ENCODE data around the gene FRMPD4.

Gene FRMPD4

DNA sequence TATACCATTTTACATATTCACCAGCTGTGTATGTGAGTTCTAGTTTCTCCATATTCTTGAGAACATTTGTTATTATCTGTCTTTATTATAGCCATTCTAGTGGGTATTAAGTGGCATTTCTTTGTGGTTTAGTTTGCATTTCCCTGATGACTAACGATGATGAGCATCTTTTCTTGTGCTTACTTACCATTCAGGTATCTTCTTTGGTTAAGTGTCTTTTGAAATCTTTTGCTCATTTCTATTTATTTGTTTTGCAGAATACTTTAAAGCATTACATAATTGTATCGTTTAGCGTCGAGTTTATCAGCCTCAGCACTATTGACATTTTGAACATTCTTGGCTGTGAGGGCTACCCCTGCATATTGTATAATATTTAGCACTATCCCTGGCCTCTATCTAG is 85.4 kb downstream of the FRMPD4 start:
- DNase-seq = no peak

DNA sequence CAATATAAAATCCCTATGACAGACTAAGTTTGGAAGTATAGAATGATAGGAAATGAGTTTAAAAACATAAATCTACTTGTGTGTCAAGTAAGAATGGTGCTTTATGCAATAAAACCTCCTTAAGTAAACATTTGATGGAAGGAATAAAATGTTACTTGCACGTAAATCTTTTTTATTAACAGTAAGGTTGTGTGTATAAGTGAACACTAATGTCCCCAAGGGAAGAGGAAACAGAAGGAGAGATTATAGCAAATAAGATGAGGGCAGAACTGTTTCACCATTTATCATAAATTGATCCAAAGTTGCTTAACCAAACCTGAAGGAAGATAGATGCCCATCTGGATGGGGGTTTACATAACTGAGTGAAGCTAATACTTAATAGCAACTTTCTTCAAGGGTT is 86.8 kb downstream of the FRMPD4 start:
- no peak for DNase-seq

DNA sequence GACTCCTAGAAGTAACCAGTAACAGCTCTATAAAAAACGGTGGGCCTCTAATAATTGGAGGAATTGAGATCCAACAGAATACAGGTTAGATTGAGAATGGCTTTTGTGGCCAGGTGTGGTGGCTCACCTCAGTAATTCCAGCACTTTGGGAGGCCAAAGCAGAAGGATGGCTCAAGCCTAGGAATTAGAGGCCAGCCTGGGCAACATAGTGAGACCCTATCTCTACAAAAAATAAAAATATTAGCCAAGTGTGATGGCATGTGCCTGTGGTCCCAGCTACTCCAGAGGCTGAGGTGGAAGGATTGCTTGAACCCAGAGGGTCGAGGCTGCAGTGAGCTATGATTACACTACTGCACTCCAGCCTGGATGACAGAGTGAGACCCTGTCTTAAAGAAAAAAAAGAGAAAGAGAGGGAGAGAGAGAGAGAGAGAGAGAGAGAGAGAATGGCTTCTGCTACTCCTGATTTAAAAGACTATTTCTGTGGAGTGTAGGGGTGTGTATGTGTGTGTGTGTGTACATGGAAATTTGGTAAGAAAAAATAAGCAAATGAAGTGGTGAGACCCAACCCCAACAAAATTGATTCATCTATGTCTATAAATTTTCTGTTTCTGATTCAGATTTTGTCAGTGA is 89.3 kb downstream of the FRMPD4 start:
- DNase-seq = no peak

GRCh38 chrX:12228862-12229261 is 90.6 kb downstream of the FRMPD4 start:
- DNase-seq = no peak

GRCh38 chrX:12229986-12230385 is 91.7 kb downstream of the FRMPD4 start:
- DNase-seq = no peak

GRCh38 chrX:12234534-12235329 is 96.5 kb downstream of the FRMPD4 start:
- no peak for DNase-seq

DNA sequence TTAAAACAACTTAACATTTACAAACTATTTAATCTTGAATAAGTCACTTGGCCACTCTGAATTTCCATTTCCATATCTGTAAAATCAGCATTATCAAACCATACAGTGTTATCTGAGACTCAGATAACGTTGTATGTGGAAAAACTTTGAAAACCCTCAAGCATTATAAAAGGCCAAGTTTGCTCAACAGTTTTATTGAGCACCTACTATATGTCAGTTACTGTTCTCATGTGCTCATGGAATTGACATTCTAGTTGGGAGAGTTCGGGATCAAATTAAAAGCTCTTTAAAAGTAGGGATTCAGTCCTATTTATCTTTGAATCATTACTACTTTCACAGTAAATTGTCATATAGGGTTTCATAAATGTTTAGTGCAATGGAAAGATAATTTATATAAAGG is 97.9 kb downstream of the FRMPD4 start:
- no peak for DNase-seq

GRCh38 chrX:12237131-12237530 is 98.9 kb downstream of the FRMPD4 start:
- DNase-seq = no peak

GRCh38 chrX:12237771-12238170 is 99.5 kb downstream of the FRMPD4 start:
- no peak for DNase-seq

DNA sequence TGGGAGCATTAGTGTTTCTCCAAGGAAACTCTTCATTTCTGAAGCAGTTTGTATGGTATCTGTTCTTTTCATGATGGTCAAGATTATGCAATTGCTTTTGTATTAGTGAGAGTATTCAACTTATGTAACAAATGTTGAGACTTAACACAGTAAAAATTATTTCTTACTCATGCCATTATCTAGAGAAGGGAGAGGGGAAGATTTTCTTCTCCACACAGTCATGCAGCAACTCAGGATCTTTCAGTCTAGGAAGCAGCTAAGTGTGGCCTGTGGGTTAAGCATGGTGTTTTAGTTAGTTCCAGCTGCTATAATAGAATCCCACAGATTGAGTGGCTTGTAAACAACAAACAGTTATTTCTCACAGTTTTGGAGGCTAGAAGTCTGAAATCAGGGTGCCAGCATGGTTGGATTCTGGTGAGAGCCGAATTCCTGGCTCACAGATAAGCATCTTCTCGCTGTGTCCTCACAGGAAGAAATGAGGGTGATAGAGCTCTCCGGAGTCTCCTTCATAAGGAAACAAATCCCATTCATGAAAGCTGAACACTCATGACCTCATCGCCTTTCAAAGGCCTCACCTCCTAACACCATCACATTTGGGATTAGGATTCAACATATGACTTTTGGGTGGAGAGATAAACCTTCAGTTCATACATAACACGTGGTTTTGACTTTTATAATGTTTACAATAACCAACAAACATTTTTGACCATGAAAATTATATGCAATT is 101.2 kb downstream of the FRMPD4 start:
- DNase-seq = no peak

DNA sequence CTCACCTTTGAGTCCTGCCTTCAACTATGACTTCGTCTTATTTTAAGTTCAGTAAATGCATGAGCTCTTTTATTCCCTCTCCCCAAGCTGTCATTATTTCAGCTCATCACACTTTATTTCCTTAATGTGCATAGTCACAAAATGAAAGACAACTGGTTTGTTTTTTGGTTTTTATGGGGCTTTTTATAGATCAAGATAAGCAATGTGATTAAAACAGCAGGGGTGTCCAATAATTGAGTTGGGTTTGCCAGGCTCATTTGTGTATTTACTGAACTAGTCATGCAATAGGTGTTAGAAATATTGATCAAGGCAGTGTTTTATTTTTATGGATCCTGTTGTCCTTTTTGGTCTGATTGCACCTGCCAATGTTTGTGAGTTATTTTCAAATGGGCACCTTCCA is 102.2 kb downstream of the FRMPD4 start:
- no peak for DNase-seq

DNA sequence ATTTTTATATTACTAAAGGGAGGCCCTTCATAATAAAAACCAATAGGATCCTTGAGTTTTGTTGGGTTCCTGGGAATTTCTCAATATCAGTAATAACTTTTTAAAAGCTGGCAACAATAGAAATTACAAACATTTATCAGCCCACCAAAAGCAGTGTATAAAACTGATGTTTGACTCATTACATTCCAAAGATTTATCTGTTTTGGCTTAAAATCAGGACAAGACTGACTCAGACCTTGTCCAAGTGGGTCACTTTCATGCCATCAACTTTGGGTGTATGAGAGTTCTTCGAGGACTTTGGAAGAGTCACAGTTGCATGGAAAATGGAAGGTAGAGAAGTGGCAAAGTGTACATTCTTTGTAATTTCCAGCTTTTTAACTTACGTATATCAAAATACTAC is 102.8 kb downstream of the FRMPD4 start:
- DNase-seq = no peak

DNA sequence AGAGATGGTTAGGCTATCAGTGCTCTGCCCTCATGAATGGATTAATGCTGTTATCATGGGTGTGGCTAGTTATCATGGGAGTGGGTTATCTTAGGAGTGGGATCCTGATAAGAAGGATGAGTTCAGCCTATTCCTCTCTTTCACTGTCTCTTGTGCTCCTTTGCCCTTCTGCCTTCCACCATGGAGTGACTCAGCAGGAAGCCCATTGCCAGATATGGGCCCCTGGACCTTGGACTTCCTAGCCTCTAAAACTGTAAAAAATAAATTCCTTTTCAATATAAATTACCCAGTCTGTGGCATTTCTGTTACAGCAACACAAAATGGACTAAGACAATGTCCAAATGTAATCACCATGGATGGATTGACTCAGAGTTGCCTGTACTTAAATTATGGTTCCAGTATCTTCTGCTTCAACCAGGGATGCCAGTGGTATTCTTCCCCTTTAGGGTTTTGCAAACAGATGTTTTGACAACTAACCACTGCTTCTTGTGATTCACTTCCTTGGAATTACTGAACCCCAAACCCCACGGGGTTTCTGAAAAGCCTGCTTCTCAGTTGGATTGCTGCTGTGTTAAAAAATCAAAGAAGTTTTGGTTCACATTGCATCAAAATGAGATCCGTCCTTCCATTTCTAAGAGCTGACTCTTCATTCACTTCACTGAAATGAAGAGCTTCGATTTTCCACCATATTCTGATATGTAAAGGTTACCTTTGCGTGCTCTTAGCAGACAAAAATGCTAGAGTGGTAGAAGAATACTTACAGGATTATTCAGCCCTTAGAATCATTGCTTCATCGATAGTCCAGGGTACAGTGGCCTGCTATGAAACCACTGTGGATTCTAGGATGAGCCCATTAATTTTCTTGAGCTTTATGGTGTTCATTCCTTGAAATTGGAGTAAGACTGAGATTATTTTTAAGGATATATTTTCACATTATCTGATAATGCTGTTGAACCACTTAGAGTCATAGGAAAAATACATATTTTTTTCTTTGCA is 107.7 kb downstream of the FRMPD4 start:
- DNase-seq = peak; percentile 0

- no peak for DNase-seq
Measured at GRCh38 chrX:12249997-12250396, 111.7 kb downstream of the FRMPD4 start.

DNA sequence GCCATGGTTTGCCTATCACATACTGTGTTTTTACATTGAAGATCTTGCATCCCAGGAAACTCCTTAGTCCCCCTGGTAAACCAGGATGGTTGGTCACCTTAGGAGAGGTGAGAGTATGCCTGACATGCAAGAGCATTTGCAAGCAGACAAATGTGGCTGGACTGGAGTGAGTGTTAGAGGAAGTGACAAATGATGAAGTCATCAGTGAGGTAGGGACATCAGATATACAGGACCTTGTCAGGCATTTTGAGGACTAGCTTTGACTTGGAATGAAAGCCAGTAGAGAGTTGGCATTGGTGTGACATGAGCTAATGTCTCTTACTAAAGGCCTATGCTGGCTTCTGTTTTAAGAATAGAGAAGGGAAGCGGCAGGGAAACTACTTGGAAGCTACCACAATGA is 124.9 kb downstream of the FRMPD4 start:
- DNase-seq = no peak

- no peak for DNase-seq
Measured at GRCh38 chrX:12269484-12269883, 131.2 kb downstream of the FRMPD4 start.

DNA sequence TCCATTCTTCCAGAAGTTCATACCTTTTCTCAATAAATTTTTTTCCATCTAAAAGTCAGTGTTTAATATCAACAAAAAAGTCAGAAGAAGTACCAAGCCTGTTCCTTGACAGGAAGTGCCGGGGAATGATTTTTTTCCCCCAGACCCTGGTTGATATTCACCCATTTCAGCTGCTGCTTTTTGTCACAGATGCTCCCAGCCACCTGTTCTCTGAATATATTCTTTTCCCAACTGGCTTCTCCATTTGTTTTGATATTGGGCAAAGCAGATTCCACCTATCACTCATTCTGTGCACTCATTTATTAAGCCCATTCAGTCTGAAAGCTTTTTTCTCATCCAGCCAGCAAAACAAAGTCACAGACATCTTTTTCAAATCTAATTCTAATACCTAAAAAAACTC is 139.9 kb downstream of the FRMPD4 start:
- no peak for DNase-seq

DNA sequence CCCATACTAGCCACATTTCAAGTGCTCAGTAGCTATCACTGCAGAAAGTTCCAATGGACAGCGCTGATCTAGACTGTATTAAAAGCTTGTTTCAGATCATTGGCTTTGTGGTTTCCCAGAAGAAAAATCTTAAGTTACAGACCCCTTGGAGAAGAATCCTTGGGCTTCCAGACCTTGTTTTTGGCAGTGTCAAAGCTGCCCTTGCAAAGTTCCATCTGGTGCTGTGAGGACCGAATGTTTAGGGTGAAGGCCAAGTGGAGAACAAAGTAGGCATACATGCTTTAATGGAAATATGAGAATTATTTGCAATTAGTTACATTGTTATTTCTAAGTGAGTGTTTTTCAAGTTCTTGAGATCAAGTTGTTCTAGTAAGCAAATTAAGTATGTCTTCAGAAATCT is 144.7 kb downstream of the FRMPD4 start:
- DNase-seq = no peak

DNA sequence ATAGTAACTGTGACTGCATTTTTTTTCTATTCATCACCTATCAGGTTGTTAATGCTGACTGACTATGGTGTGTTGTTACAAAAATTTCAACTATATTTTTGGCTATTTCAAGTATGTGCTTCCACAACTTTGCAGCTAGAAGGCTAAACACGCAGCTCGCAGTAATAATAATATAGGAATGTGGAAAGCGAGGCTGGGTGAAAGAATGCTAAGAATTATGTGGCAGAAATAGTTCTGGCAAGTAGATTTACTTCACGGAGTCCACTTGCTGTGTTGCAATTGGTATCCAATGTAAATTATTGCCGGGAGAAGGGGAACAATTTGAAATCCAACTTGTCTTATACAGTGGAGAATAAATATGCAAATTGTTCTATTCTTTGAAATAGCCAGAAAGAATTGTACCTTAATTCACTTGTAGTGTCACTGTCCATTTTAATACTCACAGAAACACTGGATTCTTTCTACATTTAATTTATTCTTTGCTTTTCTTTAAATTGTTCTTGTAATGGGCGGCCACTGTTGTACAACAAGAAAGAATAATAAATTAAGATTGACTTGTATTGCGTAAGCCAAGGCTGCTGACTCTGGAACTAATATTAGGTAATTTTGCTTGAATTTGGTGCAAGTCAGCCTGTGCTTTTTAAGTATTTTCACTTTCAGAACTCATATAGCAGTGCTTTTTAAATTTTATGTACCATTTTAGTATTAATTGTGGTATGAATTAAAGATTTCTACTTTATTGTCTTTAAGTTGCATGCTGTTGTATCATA is 154.9 kb downstream of the FRMPD4 start:
- DNase-seq = no peak

GRCh38 chrX:12297353-12297752 is 159.1 kb downstream of the FRMPD4 start:
- DNase-seq = no peak

- DNase-seq = peak; percentile 19
Measured at GRCh38 chrX:12301288-12301687, 163.0 kb downstream of the FRMPD4 start.

DNA sequence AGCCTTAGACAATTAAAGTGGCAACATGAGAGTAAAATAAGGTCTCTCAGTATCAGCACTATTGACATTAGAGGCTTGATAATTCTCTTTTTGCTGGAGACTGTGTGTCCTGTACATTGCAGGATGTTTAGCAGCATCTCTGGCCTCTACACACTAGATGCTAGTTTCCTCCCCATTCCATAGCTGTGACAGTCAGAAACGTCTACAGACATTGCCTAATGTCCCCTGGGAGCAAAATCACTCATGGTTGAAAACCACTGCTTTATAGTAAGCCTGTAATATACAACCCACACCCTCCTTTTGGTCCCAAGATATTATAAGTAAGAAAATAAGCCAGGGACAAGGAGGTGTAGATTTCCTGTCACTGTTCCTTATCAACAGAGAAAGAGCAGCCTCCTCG is 166.0 kb downstream of the FRMPD4 start:
- no peak for DNase-seq
